ENCODE measurements around the gene DNM1L. TPM values are rescaled to one million over a fixed set of nuclear protein-coding genes. Genes with fewer than 3 reads are reported as not detected.

DNM1L gene
- total RNA-seq, 1 donor from 2014 or later: 50.9 TPM

- no peaks in the 10 kb centered on the region for H3K9me3 ChIP-seq
- H3K27me3 ChIP-seq: no peaks in the 10 kb centered on the region
- intact Hi-C loops (cut with DNase I): loop anchor here (1.0 to 10.0 kb wide), 3 partner anchors 159 to 1266 kb away; partner anchors contain the start of genes ALG10 and BICD1
- H3K27ac ChIP-seq: peak within 1 kb of the TSS; percentile 91 to 93
- TF ChIP-seq, protein P1, sequence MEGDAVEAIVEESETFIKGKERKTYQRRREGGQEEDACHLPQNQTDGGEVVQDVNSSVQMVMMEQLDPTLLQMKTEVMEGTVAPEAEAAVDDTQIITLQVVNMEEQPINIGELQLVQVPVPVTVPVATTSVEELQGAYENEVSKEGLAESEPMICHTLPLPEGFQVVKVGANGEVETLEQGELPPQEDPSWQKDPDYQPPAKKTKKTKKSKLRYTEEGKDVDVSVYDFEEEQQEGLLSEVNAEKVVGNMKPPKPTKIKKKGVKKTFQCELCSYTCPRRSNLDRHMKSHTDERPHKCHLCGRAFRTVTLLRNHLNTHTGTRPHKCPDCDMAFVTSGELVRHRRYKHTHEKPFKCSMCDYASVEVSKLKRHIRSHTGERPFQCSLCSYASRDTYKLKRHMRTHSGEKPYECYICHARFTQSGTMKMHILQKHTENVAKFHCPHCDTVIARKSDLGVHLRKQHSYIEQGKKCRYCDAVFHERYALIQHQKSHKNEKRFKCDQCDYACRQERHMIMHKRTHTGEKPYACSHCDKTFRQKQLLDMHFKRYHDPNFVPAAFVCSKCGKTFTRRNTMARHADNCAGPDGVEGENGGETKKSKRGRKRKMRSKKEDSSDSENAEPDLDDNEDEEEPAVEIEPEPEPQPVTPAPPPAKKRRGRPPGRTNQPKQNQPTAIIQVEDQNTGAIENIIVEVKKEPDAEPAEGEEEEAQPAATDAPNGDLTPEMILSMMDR (IDR thresholded peaks at IDR 0.05): peak; percentile 78 to 82 (median 80)
- peak within 1 kb of the TSS; percentile 95 to 99 for H3K4me3 ChIP-seq
- H3K4me1 ChIP-seq: peaks cover 0 to 11% of the 10 kb centered on the region in 2 donors
- H3K36me3 ChIP-seq: peaks cover 10 to 25% of the 10 kb centered on the region in 2 donors
- DNase-seq (ENCODE audit: low spot score in 2 of 2): peak; percentile 75 to 97
These were observed 76.8 kb downstream of the DNM1L start, which contains the start of gene YARS2 for GRCh38 chr12:32755654-32756475. TSS of gene YARS2 (minus strand) at chr12:32755897. CDS start at chr12:32755874, 23 bp downstream.

DNA sequence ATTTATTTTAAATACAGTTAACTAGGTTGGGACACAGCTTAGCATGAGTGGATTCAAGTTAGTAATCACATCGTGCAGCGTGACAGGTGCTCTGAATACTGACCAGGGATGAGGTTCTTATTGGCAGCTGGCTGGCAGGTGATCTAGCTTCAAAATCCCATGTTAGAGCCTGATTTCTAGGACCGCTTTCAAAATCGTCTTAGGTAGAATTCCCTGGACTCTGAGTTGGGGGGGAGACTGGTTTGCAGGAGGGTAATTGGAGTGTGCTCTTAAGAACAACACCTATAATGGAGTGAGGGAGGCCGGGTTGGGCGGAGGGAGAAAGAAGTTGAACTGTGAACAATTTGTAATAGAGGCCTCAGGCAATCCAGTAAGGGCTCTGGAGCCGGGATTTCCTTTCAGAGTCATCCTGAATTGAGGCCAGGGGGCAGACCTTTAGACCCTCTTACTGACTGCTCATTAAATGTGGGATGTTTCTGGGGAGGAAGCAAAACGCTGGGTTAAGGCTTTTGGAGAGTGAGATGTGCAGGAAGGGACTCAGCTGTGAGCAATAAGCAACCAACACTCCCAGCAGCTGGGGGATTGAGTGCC is 77.5 kb downstream of the DNM1L start:
- Histone ChIP-seq H3K4me3 (peak overlapping the region; percentile 95 to 99), H3K27ac (peak overlapping the region in 1 of 2 donors; percentile 93), H3K9me3 (no peaks in the 10 kb centered on the region), H3K36me3 (peaks cover 3 to 18% of the 10 kb centered on the region in 2 donors), H3K4me1 (peaks cover 0 to 11% of the 10 kb centered on the region in 2 donors), H3K27me3 (no peaks in the 10 kb centered on the region)
- intact Hi-C loops (cut with DNase I): loop anchor here (1.0 to 10.0 kb wide), 3 partner anchors 158 to 1266 kb away; partner anchors contain the start of genes ALG10 and BICD1
- no peak for DNase-seq (ENCODE audit: low spot score in 2 of 2)
- TF ChIP-seq, protein P1 (IDR thresholded peaks at IDR 0.05): no peak

GRCh38 chr12:32757157-32757556 is 78.1 kb downstream of the DNM1L start:
- H3K4me1 ChIP-seq: peaks cover 0 to 11% of the 10 kb centered on the region in 2 donors
- intact Hi-C loops (cut with DNase I): loop anchor here (5.0 to 10.0 kb wide), 2 partner anchors 158 to 650 kb away; partner anchors contain the start of gene BICD1
- TF ChIP-seq, protein P1 (IDR thresholded peaks at IDR 0.05): no peak
- H3K4me3 ChIP-seq: no peak overlapping the region
- no peaks in the 10 kb centered on the region for H3K27me3 ChIP-seq
- no peak overlapping the region for H3K27ac ChIP-seq
- no peak for DNase-seq (ENCODE audit: low spot score in 2 of 2)
- H3K36me3 ChIP-seq: peaks cover 0 to 12% of the 10 kb centered on the region in 2 donors
- no peaks in the 10 kb centered on the region for H3K9me3 ChIP-seq

- Histone ChIP-seq H3K4me3 (no peak overlapping the region), H3K27ac (no peak overlapping the region), H3K9me3 (no peaks in the 10 kb centered on the region), H3K36me3 (no peaks in the 10 kb centered on the region), H3K4me1 (no peaks in the 10 kb centered on the region), H3K27me3 (no peaks in the 10 kb centered on the region)
- intact Hi-C loops (cut with DNase I): no loop called here
- no peak for DNase-seq (ENCODE audit: low spot score in 2 of 2)
- TF ChIP-seq, protein P1 (IDR thresholded peaks at IDR 0.05): no peak
These were observed 82.6 kb downstream of the DNM1L start for GRCh38 chr12:32761716-32762115.

DNA sequence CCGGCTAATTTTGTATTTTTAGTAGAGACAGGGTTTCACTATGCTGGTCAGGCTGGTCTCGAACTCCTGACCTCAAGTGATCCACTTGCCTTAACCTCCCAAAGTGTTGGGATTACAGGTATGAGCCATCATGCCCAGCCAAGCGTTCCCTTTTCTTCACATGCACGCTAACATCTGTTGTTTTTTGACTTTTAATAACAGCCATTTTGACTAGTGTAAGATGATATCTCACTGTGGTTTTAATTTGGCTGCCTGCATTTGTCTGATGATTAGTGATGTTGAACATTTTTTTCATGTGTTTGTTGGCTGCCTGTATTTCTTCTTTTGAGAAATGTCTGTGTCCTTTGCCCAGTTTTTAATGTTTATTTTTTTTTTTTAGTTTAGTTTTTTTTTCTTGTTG is 86.8 kb downstream of the DNM1L start:
- Histone ChIP-seq H3K9me3 (no peaks in the 10 kb centered on the region), H3K27ac (no peak overlapping the region), H3K4me1 (no peaks in the 10 kb centered on the region), H3K4me3 (no peak overlapping the region), H3K27me3 (no peaks in the 10 kb centered on the region), H3K36me3 (no peaks in the 10 kb centered on the region)
- TF ChIP-seq, protein P1 (IDR thresholded peaks at IDR 0.05): no peak
- no peak for DNase-seq (ENCODE audit: low spot score in 2 of 2)
- intact Hi-C loops (cut with DNase I): no loop called here

All from ascending aorta (tissue), 2 donors.